Gastrocnemius medialis (tissue), 4 donors: ENCODE measurements around the gene PLD4.

ENCODE experiments used
- CTCF ChIP-seq, 5 experiments: fragments of 450-650 bp in 3 of 5; fragments of 200-600 bp in 2 of 5; sonication (generic) in 2 of 5; IDR thresholded peaks in 4 of 5; conservative IDR thresholded peaks in 1 of 5; 1 replicate in 4 of 5; 2 replicates in 1 of 5; pipeline ENCODE4 v1.5.1; 2016 to 2019; ENCODE audit warnings: antibody characterized with exemption in 5 of 5, mild to moderate bottlenecking in 3 of 5, moderate library complexity in 3 of 5
- POLR2A ChIP-seq, 2 donors: fragments of 450-650 bp; IDR thresholded peaks; one replicate each; pipeline ENCODE4 v1.6.1; 2017; ENCODE audit warnings: antibody characterized with exemption in 2 of 2, mild to moderate bottlenecking in 2 of 2, moderate library complexity in 2 of 2

- TF ChIP-seq CTCF (IDR thresholded peaks at IDR 0.05 in 4 of 5, conservative IDR thresholded peaks at IDR 0.05 in 1 of 5) (no peak), POLR2A (IDR thresholded peaks at IDR 0.05) (no peak)
Observed at GRCh38 chr14:104965561-104966231, 41.0 kb downstream of the PLD4 start.
